Measurements from ENCODE around the gene DISP3. TPM values are rescaled to one million over a fixed set of nuclear protein-coding genes. Genes with fewer than 3 reads are reported as not detected.

Gene DISP3
- total and polyA plus RNA-seq, 2 experiments from 2014 or later: not detected

DNA sequence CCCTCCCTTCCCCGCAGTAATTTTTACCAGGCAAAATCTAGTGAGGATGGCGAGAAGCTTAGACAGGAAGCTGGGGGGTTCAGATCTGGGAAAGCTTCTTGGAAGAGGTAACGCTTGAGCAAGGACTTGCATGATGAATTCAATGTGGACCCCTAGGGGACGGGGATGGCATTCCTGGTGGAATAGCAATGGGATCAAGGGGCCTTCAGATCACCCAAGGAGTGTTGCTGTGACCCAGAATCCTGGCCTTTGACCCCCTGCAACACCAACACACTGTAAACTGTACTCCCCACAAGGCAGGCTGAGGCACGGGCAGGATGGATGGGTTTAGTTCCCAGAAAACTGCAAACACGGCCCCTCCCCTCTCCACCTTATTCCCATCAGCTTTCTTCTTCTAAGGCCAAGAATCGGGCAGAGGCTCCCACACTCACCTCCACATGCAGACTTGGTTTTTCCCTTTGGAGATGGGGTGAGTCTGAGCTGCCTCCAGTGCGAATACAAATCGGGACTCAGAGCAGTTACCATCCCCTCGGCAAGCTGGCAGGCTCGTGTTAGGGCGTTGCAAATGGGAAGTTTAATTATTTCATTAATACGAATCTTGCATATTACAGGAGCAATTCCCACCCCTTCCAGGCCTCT, 20.1 kb downstream of the DISP3 start:
- in situ Hi-C loops (cut with MboI): no loop called here
- H3K4me3 ChIP-seq: no peak overlapping the region
- H3K9me3 ChIP-seq (ENCODE audit: low read depth): no peaks in the 10 kb centered on the region
- H3K79me2 ChIP-seq (ENCODE audit: insufficient read depth): no peaks in the 10 kb centered on the region
- no peak for TF ChIP-seq EZH2phosphoT487 (IDR thresholded peaks at IDR 0.05; ENCODE audit: insufficient read depth, low read depth)
- TF ChIP-seq EZH2 (IDR thresholded peaks at IDR 0.05; ENCODE audit: insufficient read depth, poor library complexity, severe bottlenecking): no peak
- H3K9me2 ChIP-seq (ENCODE audit: insufficient read depth): no peaks in the 10 kb centered on the region
- no peaks in the 10 kb centered on the region for H3K4me1 ChIP-seq (ENCODE audit: insufficient read depth)
- no peak overlapping the region for H2AFZ ChIP-seq
- no peaks in the 10 kb centered on the region for H3F3A ChIP-seq (ENCODE audit: insufficient read depth)
- no peaks in the 10 kb centered on the region for H3K36me3 ChIP-seq (ENCODE audit: low read depth)
- WGBS, 2 experiments (ENCODE audit: low coverage in 1 of 2, low lambda C conversion rate in 2 of 2, missing lambda C conversion rate in 2 of 2): 11 to 15% methylated on average over 11 to 13 of the region's 13 CpGs
- no peak overlapping the region for H3K4me2 ChIP-seq (ENCODE audit: unreplicated experiment)
- H3K9ac ChIP-seq: no peak overlapping the region
- no peaks in the 10 kb centered on the region for H4K20me1 ChIP-seq (ENCODE audit: insufficient read depth)
- H3K27ac ChIP-seq: no peak overlapping the region
- DNase-seq: no peak
- H3K27me3 ChIP-seq (replicated peaks; ENCODE audit: insufficient read depth): peaks cover 12% of the 10 kb centered on the region; the same call in 1 of the 2 replicates

DNA sequence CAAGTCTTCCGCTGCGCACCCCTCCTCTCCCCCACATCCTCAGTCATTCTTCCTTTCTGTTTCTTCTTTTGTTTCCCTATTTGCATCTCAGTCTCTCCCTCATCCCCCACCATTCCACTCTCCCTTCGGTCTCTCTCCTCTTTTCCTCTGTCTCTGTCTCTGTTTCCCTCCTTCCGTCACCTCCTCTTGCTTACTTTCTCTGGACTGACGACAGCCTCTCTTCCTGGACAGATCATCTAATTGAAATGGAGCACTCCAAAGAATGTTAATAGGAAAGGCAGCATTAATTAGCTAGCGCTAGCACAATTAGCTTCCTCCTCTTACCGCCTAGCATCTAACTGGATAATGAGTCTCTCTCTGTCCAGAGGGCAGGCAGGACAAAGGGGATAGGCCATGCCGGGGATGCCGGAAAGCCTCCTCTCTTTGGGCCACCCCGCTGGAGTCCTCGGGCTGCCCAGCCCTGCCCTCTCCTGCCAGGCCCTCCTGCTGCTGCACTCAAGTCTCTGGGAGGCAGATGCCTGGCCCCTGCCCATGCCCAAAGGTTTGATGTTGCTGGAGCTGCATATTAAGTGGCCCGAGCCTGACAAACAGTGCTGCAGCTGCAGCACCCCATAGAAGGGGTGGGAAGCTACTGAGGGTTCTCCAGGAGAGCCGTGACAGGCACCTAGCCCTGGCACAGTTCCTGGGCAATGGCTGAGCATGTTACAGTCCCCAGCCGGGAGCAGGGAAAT, 20.8 kb downstream of the DISP3 start:
- H3K9me2 ChIP-seq (ENCODE audit: insufficient read depth): no peaks in the 10 kb centered on the region
- H3K27me3 ChIP-seq (replicated peaks; ENCODE audit: insufficient read depth): peaks cover 12% of the 10 kb centered on the region; the same call in 1 of the 2 replicates
- H3F3A ChIP-seq (ENCODE audit: insufficient read depth): no peaks in the 10 kb centered on the region
- no peaks in the 10 kb centered on the region for H3K4me1 ChIP-seq (ENCODE audit: insufficient read depth)
- H2AFZ ChIP-seq: no peak overlapping the region
- no peak overlapping the region for H3K4me3 ChIP-seq
- no peak for DNase-seq
- H3K36me3 ChIP-seq (ENCODE audit: low read depth): no peaks in the 10 kb centered on the region
- H4K20me1 ChIP-seq (ENCODE audit: insufficient read depth): no peaks in the 10 kb centered on the region
- H3K9me3 ChIP-seq (ENCODE audit: low read depth): no peaks in the 10 kb centered on the region
- in situ Hi-C loops (cut with MboI): no loop called here
- no peaks in the 10 kb centered on the region for H3K79me2 ChIP-seq (ENCODE audit: insufficient read depth)
- TF ChIP-seq EZH2phosphoT487 (IDR thresholded peaks at IDR 0.05; ENCODE audit: insufficient read depth, low read depth) (no peak), EZH2 (IDR thresholded peaks at IDR 0.05; ENCODE audit: insufficient read depth, poor library complexity, severe bottlenecking) (no peak)
- H3K9ac ChIP-seq: no peak overlapping the region
- 23 to 24% methylated on average over 14 of the region's 14 CpGs for WGBS, 2 experiments (ENCODE audit: low coverage in 1 of 2, low lambda C conversion rate in 2 of 2, missing lambda C conversion rate in 2 of 2)
- no peak overlapping the region for H3K4me2 ChIP-seq (ENCODE audit: unreplicated experiment)
- no peak overlapping the region for H3K27ac ChIP-seq

DNA sequence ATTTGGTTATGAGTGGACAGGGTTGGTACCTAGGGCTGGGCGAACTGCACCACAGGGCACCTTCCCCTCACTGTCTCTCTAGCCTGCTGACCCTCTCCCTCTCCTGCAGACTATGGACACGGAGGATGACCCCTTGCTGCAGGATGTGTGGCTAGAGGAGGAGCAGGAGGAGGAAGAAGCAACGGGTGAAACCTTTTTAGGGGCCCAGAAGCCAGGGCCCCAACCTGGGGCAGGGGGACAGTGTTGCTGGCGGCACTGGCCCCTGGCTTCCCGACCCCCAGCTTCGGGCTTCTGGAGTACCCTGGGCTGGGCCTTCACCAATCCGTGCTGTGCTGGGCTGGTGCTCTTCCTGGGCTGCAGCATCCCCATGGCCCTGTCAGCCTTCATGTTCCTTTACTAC, 21.9 kb downstream of the DISP3 start:
- WGBS, 2 experiments (ENCODE audit: low coverage in 1 of 2, low lambda C conversion rate in 2 of 2, missing lambda C conversion rate in 2 of 2): 45 to 53% methylated on average over 7 of the region's 7 CpGs
- TF ChIP-seq EZH2 (IDR thresholded peaks at IDR 0.05; ENCODE audit: insufficient read depth, poor library complexity, severe bottlenecking): no peak
- TF ChIP-seq EZH2phosphoT487 (IDR thresholded peaks at IDR 0.05; ENCODE audit: insufficient read depth, low read depth): no peak

DNA sequence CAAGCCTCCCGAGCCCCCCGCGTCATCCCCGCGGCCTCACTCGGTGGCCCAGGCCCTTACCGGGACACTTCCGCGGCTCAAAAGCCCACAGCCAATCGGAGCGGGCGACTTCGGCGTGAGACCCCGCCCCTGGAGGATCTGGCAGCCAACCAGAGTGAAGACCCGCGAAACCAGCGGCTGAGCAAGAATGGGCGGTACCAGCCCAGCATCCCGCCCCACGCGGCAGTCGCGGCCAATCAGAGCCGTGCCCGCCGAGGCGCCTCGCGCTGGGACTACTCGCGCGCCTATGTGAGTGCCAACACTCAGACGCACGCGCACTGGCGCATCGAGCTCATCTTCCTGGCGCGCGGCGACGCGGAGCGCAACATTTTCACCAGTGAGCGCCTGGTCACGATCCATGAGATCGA, 22.5 kb downstream of the DISP3 start:
- H3K4me2 ChIP-seq (ENCODE audit: unreplicated experiment): no peak overlapping the region
- H3K9me2 ChIP-seq (ENCODE audit: insufficient read depth): no peaks in the 10 kb centered on the region
- no peak overlapping the region for H3K9ac ChIP-seq
- no peaks in the 10 kb centered on the region for H3K79me2 ChIP-seq (ENCODE audit: insufficient read depth)
- H4K20me1 ChIP-seq (ENCODE audit: insufficient read depth): no peaks in the 10 kb centered on the region
- H3K4me3 ChIP-seq: no peak overlapping the region
- peaks cover 12% of the 10 kb centered on the region; the same call in 1 of the 2 replicates for H3K27me3 ChIP-seq (replicated peaks; ENCODE audit: insufficient read depth)
- no peaks in the 10 kb centered on the region for H3K4me1 ChIP-seq (ENCODE audit: insufficient read depth)
- in situ Hi-C loops (cut with MboI): no loop called here
- H3K9me3 ChIP-seq (ENCODE audit: low read depth): peaks cover 7% of the 10 kb centered on the region
- 64 to 67% methylated on average over 36 to 48 of the region's 48 CpGs for WGBS, 2 experiments (ENCODE audit: low coverage in 1 of 2, low lambda C conversion rate in 2 of 2, missing lambda C conversion rate in 2 of 2)
- no peaks in the 10 kb centered on the region for H3K36me3 ChIP-seq (ENCODE audit: low read depth)
- TF ChIP-seq EZH2 (IDR thresholded peaks at IDR 0.05; ENCODE audit: insufficient read depth, poor library complexity, severe bottlenecking): no peak
- no peak for TF ChIP-seq EZH2phosphoT487 (IDR thresholded peaks at IDR 0.05; ENCODE audit: insufficient read depth, low read depth)
- H3K27ac ChIP-seq: no peak overlapping the region
- DNase-seq: no peak
- H2AFZ ChIP-seq: no peak overlapping the region
- no peaks in the 10 kb centered on the region for H3F3A ChIP-seq (ENCODE audit: insufficient read depth)

More for the DNA sequence above, 21.9 kb downstream of the DISP3 start:
- no peaks in the 10 kb centered on the region for H4K20me1 ChIP-seq (ENCODE audit: insufficient read depth)
- in situ Hi-C loops (cut with MboI): no loop called here
- H3K27me3 ChIP-seq (replicated peaks; ENCODE audit: insufficient read depth): peaks cover 12% of the 10 kb centered on the region; the same call in 1 of the 2 replicates
- DNase-seq: no peak
- H3K4me2 ChIP-seq (ENCODE audit: unreplicated experiment): no peak overlapping the region
- no peak overlapping the region for H3K4me3 ChIP-seq
- no peaks in the 10 kb centered on the region for H3K9me2 ChIP-seq (ENCODE audit: insufficient read depth)
- peaks cover 3% of the 10 kb centered on the region for H3K9me3 ChIP-seq (ENCODE audit: low read depth)
- H3K4me1 ChIP-seq (ENCODE audit: insufficient read depth): no peaks in the 10 kb centered on the region
- no peak overlapping the region for H2AFZ ChIP-seq
- no peaks in the 10 kb centered on the region for H3F3A ChIP-seq (ENCODE audit: insufficient read depth)
- H3K9ac ChIP-seq: no peak overlapping the region
- H3K36me3 ChIP-seq (ENCODE audit: low read depth): no peaks in the 10 kb centered on the region
- no peaks in the 10 kb centered on the region for H3K79me2 ChIP-seq (ENCODE audit: insufficient read depth)
- no peak overlapping the region for H3K27ac ChIP-seq

All from GM23248 (cell line).